Measurements from ENCODE around the gene CENPO.

CENPO gene

GRCh38 chr2:24863641-24864040, 70.4 kb downstream of the CENPO start:
- no peak for DNase-seq (ENCODE audit: low read depth)

GRCh38 chr2:24866946-24867345, 73.7 kb downstream of the CENPO start:
- DNase-seq (ENCODE audit: low read depth), result no peak

DNA sequence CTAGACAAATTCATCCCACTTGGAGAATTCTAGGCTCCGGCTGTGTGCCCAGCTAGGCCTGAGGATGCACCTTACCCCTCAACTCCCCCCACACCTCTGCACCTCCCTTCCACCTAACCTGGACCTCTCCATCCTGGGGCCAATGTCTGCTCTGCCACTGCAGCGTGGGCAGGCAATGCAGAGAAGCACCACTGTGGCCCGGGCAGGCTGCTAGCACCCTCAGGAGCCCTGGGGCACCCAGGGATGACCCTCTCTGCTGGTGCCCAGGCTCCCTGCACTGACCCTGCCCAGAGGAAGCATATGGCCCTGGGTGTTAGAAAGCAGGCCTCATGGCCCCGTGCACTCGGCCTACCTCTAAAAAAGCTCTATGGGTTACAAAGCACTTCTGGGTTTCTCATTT, 77.2 kb downstream of the CENPO start:
- no peak for DNase-seq (ENCODE audit: low read depth)

GRCh38 chr2:24870891-24871705, 77.9 kb downstream of the CENPO start:
- no peak for DNase-seq (ENCODE audit: low read depth)

GRCh38 chr2:24871852-24872333, 78.7 kb downstream of the CENPO start:
- DNase-seq (ENCODE audit: low read depth), result no peak

All from GM04503 (cell line).